VCaP (cell line): ENCODE measurements around the gene PCSK5.

Experiments used
- H3K27ac ChIP-seq: fragments of 450-650 bp; 2 replicates; pipeline ENCODE4 v1.5.1; 2017
- TF ChIP-seq, protein P1 (sequence below): fragments of 450-650 bp; conservative IDR thresholded peaks from 2 replicates; pipeline ENCODE4 v1.5.1; 2017; ENCODE audit warnings: mild to moderate bottlenecking, moderate library complexity

The PCSK5 gene

DNA sequence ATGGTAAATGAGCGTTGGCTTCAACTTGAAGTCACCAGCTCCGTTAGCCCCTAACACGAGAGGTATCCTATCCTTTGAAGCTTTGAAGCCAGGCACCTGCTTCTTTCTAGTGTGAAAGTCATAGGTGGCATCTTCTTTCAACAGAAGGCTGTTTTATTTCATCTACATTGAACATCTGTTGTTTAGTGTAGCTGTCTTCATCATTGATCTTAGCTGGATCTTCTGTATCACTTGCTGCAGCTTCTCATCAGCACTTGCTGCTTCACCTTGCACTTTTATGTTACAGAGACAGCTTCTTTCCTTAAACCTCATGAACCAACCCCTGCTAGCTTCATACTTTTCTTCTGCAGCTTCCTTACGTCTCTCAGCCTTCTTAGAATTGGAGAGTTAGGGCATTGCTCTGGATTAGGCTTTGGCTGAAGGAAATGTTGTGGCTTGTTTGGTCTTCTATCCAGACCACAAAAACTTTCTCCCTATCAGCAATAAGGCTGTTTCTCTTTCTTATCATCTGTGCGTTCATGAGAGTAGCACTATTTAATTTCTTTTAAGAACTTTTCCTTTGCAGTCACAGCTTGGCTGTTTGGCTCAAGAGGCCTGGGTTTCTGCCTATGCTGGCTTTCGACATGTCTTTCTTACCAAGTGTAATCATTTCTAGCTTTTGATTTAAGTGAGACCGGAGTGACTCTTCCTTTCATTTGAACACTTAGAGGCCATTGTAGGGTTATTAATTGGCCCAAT lies 47.2 kb downstream of the PCSK5 start:
- no peak overlapping the region for H3K27ac ChIP-seq
- TF ChIP-seq, protein P1, sequence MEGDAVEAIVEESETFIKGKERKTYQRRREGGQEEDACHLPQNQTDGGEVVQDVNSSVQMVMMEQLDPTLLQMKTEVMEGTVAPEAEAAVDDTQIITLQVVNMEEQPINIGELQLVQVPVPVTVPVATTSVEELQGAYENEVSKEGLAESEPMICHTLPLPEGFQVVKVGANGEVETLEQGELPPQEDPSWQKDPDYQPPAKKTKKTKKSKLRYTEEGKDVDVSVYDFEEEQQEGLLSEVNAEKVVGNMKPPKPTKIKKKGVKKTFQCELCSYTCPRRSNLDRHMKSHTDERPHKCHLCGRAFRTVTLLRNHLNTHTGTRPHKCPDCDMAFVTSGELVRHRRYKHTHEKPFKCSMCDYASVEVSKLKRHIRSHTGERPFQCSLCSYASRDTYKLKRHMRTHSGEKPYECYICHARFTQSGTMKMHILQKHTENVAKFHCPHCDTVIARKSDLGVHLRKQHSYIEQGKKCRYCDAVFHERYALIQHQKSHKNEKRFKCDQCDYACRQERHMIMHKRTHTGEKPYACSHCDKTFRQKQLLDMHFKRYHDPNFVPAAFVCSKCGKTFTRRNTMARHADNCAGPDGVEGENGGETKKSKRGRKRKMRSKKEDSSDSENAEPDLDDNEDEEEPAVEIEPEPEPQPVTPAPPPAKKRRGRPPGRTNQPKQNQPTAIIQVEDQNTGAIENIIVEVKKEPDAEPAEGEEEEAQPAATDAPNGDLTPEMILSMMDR = no peak

DNA sequence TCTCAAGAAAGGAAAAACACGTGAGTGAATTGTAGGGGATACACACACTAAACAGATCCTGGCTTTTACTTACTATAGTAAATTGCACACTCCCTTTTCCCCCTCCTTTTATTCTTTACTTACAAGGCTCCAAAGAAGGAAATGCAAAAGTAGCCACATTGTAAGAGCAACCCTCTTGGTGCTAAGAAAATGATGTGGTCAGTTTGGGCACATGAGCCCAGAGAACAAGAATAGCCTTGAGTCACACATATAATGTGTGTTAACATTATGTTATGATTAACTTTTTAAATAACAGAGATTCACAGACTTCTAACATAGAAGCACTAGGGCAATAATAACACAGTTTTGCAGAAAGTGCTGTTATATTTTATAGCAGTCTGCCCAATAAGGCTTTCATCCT lies 48.5 kb downstream of the PCSK5 start:
- TF ChIP-seq, protein P1 = no peak
- no peak overlapping the region for H3K27ac ChIP-seq

DNA sequence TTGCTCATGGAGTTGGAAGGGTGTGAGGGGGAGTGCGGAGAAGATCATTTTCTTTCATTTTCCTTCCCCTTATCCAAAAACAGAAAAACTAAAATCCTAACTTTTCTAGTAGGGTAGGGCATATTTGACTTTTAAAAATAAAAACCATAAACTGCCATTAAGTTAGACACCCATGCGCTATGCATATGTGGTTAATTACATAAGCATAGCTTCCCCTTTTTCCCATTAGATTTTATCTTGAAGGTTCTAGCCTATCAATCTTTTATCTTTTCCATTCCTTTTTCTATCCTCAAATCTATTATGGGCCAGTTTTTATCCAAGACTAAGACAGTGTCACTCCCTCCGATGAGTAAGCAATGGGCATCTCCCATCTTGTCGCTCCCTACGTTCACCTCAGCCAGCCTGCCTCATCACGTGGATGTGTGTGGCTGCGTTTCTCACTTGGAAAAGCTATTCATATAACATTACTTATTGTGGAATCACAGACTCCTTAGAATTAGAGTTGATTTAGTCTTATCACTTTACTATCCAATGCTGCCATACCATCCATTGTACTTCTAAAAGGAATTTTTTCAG lies 49.2 kb downstream of the PCSK5 start:
- no peak overlapping the region for H3K27ac ChIP-seq
- TF ChIP-seq, protein P1 = no peak

DNA sequence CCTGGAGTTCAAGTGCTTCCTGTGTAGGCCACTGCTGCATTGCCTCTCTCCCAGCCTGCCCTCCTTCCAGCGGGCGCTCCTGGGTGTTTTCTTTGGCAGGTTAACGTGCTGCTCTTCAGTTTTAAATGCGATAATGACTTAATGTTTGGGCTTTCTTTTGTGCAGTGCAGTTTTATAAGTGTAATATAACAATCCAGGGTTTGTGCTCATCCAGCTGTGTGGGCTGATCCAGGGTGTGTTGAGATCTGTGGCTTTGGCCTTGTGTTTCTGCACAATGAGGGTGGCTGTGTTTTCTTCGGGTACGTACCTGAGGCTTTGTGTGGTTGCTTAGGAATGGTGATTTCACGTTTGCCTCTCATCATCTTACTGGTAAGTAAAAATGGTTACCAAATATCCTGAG lies 50.6 kb downstream of the PCSK5 start:
- TF ChIP-seq, protein P1 = no peak
- no peak overlapping the region for H3K27ac ChIP-seq

DNA sequence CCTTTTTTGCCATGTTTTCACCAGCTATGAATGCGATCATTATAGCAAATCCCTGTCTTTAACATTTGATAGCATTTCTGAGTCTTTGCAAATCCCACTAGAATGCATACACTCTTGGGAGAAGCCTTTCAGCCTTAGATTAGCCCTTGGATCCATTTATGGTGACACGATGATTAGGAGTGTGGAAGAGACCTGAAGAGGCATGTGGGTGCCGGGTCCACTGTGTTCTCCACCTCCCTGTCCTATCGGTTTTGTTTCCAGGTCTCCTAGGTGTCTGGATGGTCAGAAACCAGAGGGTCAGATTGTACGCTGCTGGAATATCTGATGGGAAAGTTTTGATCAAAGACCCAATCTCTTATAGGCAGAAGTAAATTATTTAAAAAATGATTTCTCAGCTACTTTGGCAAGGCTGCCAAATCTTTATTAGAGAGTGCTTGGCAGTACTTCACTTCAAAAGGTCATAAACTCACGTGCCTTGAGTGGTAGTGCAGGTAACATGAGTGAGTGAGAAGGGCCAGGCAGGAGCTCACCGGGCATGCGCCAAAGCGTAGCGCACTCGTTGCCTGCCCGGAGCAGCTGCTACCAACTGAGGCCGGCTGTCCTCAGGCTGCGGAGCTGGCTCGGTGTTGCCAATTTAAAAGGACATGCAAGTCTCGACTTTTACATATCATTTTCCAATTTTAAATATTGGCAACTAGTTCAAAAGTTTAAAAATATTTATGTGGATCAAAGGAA lies 51.3 kb downstream of the PCSK5 start:
- TF ChIP-seq, protein P1 = no peak
- H3K27ac ChIP-seq = no peak overlapping the region

DNA sequence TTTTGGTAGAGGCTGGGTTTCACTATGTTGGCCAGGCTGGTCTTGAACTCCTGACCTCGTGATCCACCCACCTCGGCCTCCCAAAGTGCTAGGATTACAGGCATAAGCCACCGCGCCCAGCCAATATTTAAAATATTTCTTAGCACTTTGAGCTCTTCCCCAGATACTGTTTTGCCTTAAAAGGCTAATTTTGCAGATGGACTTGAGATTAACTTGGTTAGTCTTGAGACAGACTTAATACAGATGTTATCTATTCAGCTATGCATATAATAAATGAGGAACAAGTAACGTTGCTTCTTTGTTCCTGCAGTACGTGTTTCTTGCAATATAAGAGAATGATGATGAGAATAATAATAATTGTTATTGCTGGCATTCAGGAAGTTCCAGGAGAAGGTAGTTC lies 56.3 kb downstream of the PCSK5 start:
- TF ChIP-seq, protein P1 = no peak
- H3K27ac ChIP-seq = no peak overlapping the region

DNA sequence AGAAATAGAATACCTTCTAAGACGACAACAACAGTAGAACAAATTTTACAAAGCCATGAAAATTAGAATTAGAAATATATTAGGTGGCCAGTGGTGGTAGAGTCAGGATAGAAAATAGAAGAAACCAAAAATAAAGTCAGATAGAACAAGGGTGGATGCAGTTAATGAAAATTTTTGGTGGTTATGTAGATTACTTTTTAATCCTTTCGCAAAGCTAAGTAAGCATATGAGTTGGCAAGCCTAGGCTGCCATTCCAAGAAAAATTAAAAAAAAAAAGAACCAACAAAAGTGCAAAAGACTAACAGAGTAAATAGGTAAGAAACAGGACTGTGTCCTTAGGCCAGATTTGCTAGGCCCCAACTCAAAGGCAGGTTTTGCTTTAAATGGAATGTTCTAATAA lies 56.8 kb downstream of the PCSK5 start:
- no peak overlapping the region for H3K27ac ChIP-seq
- TF ChIP-seq, protein P1 = no peak
